Stimulated activated CD8-positive, alpha-beta memory T cell treated with anti-CD3 and anti-CD28 coated beads, Interleukin-15, amount 100 ng/mL, for 48 hours (primary cell): ENCODE results near the gene PPP1R15B.
A peak's percentile ranks its signal among the peaks of the same experiment; 100 is the strongest.

Experiments used
- DNase-seq, 2 donors: peaks; one replicate each; pipeline ENCODE4 v3.0.0-alpha.2; 2020; ENCODE audit warnings: low read depth in 2 of 2

Gene PPP1R15B

DNA sequence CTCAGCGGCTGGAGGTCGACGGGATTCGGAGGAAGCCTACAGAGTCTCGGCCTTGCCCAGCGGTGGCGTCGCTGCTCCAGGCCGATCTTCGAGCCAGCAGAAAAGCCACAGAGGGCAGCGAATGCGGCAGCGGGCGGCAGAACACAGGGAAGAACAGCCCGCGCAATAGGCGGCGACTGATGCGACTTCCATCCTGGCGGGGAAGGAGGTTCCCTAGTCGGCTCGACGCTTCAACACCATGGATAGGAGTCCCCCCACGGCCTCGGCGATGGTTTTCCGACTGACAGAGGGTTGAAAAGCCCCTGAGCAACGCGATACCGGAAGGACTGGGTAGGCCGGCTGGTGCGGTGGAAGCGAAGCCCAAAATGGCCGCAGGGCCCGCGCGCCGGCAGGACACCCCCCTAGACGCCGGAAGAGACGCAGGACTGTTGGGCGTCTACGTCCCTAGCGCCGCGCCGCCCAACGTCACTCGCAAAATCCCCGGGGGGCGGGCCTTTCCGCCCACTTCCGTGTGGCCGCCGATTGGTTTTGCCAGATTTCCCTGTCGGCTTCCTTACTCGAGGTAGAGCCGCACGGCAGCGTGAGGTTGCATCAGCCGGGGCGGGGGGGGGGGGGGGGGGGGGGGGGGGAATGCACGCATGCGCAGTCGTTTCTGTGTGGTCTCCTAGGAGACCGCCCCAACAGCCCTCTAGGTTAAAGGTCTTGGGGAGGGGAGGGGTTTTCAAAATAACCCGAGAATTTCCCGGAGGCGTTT lies at the start of gene PPP1R15B:
TSS of gene PPP1R15B (minus strand) at position 367 of the 754 bp plus-strand sequence. CDS start 406 bp downstream, outside the sequence.
- DNase-seq, result peak; percentile 95 to 97

GRCh38 chr1:204460346-204460745 lies 48.7 kb upstream of the PPP1R15B start:
- DNase-seq, result no peak

- no peak for DNase-seq
These were observed 48.1 kb upstream of the PPP1R15B start for GRCh38 chr1:204459706-204460105.

DNA sequence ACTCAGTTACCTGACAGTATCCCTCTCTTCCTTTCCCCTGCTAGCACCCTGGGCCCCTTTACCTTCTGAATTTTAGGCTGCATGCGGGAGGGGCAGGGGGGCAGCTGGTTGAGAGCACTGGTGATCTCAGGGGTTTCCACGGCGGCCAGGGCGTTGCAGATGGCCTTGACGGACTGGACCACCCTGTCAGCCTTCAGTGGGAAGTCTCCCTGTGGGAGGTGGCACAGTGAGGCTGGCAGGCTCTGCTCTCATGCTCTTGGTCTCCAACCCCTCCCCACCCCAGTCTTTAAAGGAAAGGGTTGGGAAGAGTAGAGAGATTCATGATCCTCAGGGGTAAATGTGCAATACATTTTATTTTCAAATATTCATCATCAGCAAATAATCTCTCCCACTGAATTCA lies 46.0 kb upstream of the PPP1R15B start:
- no peak for DNase-seq

GRCh38 chr1:204456826-204457442 lies 45.3 kb upstream of the PPP1R15B start:
- DNase-seq, result no peak

- DNase-seq, result no peak
These were observed 44.2 kb upstream of the PPP1R15B start for GRCh38 chr1:204455831-204456145.

DNA sequence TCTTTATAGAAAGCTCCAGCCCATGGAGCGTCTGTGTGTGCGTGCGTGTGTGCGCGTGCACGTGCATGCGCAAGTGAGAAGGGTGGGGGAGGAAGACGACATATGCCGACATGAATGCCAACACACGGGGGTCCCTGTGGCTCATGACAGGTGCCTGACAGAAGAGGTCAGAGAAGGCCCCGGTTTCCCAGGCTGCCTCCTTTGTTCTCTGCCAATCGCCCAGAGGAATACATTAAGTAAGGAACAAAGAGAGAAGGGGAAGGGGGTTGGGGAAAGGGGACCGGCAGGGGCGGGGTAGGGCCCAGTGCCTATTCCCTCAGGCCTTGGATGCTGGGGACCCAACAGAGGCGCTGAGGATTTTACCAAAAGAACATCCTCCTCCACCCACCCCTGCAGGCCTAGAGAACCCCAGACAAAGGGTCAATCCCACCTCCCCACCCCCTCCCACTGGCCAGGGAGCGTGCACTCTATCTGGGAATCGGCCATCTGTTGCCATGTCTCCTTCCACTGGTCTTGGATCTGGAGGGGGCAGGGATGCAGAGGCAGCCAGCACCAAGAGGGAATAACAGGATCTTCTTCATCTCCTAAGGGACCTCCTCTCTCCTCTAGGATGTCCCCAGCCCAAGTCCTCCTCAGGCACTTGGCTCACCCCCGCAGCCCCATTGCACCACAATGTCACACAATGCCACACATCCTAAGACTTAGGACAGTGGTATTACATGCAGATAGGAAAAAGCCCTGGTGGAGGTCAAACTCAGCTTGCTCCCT lies 43.6 kb upstream of the PPP1R15B start:
- DNase-seq, result no peak

DNA sequence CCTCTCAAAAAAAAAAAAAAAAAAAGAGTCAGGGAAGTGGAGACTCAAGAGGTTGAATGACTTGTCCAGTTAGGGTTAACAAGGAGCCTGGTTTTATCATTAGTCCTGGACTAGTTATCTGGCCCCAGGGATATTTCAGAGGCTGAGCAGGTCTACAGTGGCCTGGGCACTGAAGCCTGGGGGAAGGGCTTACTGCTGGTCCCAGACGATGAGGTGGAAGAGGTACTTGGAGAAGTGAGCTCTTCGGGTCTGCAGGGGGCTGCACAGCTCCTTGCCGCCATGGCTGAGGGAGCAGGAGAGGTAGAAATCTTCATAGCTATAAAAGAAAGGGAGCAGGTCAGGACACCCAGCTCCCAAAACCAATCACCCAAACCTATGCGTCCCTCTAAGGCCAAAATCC lies 42.9 kb upstream of the PPP1R15B start:
- no peak for DNase-seq

- DNase-seq, result peak; percentile 54 to 64
These were observed 41.6 kb upstream of the PPP1R15B start for GRCh38 chr1:204453141-204453772.

DNA sequence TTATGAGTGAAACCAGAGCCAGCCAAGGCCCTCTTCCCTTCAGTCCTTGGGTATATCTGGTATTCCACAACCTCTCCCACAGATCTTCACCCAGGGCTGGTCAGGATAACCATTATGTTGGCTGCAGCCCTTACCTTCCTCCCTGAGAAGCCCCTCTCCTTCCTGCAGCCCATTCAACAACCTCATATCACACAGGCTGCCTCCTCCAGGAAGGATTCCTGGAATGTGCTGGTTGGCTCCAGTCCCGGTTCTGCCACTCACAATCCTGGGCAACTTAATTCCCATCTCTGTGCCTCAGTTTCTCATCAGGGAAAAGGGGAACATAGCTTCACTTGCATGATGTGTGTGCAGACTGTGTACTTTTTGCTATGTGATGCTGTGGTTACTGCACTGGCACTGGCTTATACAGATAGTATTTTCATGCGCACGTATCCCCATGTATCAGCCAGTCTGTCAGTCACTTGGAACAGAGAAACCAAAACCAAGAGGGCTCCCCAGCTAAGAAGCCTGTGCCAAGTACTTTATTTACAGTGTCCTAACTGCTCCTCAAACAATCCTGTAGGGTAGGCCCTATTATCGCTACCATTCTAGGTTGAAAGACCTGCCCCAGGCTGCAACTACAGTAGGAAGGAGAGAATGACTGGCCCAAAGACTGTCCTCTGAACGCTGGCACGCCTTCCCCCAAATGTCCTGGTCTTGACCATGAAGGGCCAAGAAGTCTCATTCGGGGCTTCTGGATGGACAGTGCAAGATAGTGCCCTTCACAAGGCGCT lies 39.9 kb upstream of the PPP1R15B start:
- no peak for DNase-seq

DNA sequence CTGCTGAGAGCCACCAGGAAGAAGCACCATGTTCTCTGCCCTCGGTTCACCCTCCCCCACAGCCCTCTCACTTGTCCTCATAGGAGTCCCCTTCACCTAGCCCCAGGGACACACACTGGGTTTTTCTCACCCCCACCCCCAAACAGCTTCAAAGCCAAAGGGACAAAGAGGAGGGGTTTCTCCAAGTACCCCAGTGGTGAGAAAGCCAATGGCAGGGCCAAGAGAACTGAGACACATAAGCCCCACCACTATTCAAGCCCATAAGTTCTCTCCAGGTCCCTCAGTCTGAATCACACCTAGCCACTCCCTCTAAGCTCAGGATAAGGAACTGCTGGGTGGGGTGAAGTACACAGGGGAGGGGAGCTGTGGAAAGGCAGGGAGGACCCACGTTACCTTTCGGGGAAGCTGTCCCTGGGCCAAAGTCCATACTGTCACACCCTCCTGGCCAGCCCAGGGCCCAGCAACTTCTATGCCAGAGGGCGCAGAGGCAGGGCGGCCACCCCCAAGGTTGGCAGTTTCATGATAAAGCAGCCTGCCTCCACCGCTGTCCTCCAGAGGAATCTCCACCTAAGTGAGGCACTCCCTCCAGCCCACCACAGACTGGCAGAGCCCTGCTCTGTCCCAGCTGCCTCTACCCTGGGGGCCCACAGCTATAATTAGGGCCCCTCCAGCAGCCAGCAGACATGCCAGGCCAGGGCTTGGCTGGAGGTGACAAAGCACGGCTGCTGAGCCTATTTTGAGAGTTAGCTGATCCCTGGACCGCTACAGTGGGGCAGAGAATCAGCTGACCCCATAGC lies 39.0 kb upstream of the PPP1R15B start:
- DNase-seq, result no peak

- no peak for DNase-seq
These were observed 38.2 kb upstream of the PPP1R15B start for GRCh38 chr1:204449678-204450280.

- no peak for DNase-seq
These were observed 37.5 kb upstream of the PPP1R15B start for GRCh38 chr1:204448991-204449677.

DNA sequence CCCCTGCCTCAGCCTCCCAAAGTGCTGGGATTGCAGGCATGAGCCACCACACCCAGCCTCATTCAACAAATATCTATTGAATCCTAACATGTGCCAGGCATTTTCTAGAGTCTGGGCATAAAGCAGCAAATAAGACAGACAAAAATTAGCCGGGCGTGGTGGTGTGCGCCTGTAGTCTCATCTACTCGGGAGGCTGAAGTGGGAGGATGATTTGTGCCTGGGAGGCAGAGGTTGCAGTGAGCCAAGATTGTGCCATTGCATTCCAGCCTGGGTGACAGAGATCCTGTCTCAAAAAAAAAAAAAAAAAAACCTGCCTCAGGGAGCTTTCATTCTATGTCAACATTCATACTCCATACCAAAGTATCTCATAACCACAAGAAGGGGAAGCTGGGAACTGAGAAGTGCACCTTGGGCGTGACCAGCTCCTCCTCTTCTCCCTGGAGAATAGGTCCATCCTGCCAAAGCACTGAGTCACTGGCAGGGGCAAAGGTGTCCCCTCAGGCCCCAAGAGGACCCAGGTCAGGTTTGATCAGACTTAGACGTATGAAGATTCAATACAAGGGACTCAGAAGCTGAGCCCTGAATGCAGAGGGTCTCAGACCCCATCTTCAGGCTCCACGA lies 36.8 kb upstream of the PPP1R15B start:
- no peak for DNase-seq

DNA sequence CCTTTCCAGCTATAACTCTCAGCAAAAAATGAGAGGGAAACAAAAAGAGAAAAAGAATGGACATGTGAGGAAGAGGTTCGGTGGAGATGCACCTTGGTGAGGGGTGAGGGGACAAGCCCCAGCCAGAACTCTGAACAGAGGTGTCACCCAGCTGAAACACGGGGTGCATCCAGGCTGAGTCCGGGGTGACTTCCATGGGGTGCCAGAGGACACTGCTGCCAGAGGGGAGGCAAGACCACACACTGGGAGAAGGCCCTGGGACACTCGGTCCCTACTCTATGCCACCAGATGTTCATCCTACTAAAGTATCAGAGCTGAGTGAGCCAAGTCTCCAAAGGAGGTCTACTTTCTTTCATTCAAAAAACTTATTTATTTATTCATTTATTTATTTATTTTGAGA lies 36.1 kb upstream of the PPP1R15B start:
- DNase-seq, result no peak

GRCh38 chr1:204447190-204447589 lies 35.6 kb upstream of the PPP1R15B start:
- no peak for DNase-seq

GRCh38 chr1:204446413-204447111 lies 34.9 kb upstream of the PPP1R15B start:
- DNase-seq, result peak; percentile 58 to 61

- peak in 1 of 2 donors; percentile 46 for DNase-seq
These were observed 34.3 kb upstream of the PPP1R15B start for GRCh38 chr1:204445860-204446412.
